Measurements from ENCODE around the gene ZNF155. TPM values are rescaled to one million over a fixed set of nuclear protein-coding genes. Genes with fewer than 3 reads are reported as not detected.

ZNF155 gene
- total RNA-seq, 3 donors from 2014 or later (not counting 1 experiment from before 2014, with no cell fraction given), result 5.1 to 8.5 (median 6.5) TPM

DNA sequence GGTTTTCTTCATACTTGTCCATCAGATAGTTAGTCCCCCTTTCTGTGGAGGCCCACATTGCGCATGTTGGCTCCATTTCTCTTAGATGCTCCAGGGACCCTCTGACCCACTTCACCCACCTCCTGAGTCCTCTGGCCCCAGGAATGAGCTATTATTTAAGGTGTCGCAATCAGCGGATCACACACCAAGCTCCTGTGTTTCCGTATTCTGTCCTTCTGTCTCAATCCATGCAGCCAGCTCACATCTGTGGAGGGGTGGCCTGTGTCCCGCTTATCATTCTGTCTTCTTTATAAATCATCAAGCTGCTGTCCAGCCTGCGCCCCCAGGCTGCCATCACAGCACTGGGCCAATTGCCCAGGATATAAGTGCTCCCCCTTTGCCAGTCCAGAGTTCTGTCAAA, 23.5 kb downstream of the ZNF155 start:
- Mint-ChIP-seq H3K27me3 (ENCODE audit: low read depth in 2 of 2) (no peaks in the 10 kb centered on the region), H3K9me3 (peaks cover 19 to 31% of the 10 kb centered on the region in 2 donors), H3K36me3 (peaks cover 64% of the 10 kb centered on the region), H3K4me3 (no peak overlapping the region), H3K27ac (no peak overlapping the region), H3K4me1 (peaks cover 25 to 28% of the 10 kb centered on the region in 2 donors)
- Histone ChIP-seq H3K27me3 (ENCODE audit: control insufficient read depth, insufficient read depth, low read length) (no peaks in the 10 kb centered on the region), H3K9me3 (ENCODE audit: control insufficient read depth, insufficient read depth, low read length) (peaks cover 35% of the 10 kb centered on the region), H3K36me3 (ENCODE audit: control insufficient read depth, insufficient read depth, low read length) (peaks cover 52% of the 10 kb centered on the region), H3K27ac (ENCODE audit: low read length) (no peak overlapping the region), H3K4me3 (ENCODE audit: low read length) (no peak overlapping the region), H3K4me1 (ENCODE audit: control insufficient read depth, insufficient read depth, low read length) (peaks cover 9% of the 10 kb centered on the region)
- DNase-seq, result no peak
- WGBS (ENCODE audit: insufficient coverage), result 97% methylated on average over 6 of the region's 6 CpGs
- no peak for ATAC-seq
- TF ChIP-seq, protein P1, sequence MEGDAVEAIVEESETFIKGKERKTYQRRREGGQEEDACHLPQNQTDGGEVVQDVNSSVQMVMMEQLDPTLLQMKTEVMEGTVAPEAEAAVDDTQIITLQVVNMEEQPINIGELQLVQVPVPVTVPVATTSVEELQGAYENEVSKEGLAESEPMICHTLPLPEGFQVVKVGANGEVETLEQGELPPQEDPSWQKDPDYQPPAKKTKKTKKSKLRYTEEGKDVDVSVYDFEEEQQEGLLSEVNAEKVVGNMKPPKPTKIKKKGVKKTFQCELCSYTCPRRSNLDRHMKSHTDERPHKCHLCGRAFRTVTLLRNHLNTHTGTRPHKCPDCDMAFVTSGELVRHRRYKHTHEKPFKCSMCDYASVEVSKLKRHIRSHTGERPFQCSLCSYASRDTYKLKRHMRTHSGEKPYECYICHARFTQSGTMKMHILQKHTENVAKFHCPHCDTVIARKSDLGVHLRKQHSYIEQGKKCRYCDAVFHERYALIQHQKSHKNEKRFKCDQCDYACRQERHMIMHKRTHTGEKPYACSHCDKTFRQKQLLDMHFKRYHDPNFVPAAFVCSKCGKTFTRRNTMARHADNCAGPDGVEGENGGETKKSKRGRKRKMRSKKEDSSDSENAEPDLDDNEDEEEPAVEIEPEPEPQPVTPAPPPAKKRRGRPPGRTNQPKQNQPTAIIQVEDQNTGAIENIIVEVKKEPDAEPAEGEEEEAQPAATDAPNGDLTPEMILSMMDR (IDR thresholded peaks at IDR 0.05), result no peak
- intact Hi-C loops (cut with micrococcal nuclease), result no loop called here

DNA sequence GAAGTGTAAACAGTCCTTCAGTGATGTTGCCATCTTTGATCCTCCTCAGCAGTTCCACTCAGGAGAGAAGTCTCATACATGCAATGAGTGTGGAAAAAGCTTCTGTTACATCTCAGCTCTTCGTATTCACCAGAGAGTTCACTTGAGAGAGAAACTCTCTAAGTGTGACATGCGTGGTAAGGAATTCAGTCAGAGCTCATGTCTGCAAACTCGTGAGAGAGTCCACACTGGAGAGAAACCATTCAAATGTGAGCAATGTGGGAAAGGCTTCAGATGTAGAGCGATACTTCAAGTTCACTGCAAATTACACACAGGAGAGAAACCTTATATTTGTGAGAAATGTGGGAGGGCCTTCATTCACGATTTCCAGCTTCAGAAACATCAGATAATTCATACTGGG, 26.5 kb downstream of the ZNF155 start:
- WGBS (ENCODE audit: insufficient coverage), result 96% methylated on average over 5 of the region's 5 CpGs
- Mint-ChIP-seq H3K9me3 (peaks cover 25 to 41% of the 10 kb centered on the region in 2 donors), H3K27me3 (ENCODE audit: low read depth in 2 of 2) (no peaks in the 10 kb centered on the region), H3K27ac (no peak overlapping the region), H3K4me3 (no peak overlapping the region), H3K36me3 (peaks cover 77% of the 10 kb centered on the region), H3K4me1 (peaks cover 12% of the 10 kb centered on the region in 2 donors)
- H3K36me3 ChIP-seq (ENCODE audit: control insufficient read depth, insufficient read depth, low read length), result peaks cover 52% of the 10 kb centered on the region
- H3K4me3 ChIP-seq (ENCODE audit: low read length), result no peak overlapping the region
- intact Hi-C loops (cut with micrococcal nuclease), result no loop called here
- no peak overlapping the region for H3K27ac ChIP-seq (ENCODE audit: low read length)
- H3K4me1 ChIP-seq (ENCODE audit: control insufficient read depth, insufficient read depth, low read length), result no peaks in the 10 kb centered on the region
- H3K9me3 ChIP-seq (ENCODE audit: control insufficient read depth, insufficient read depth, low read length), result peaks cover 38% of the 10 kb centered on the region
- TF ChIP-seq, protein P1 (IDR thresholded peaks at IDR 0.05), result no peak
- ATAC-seq (no peak), DNase-seq (no peak)
- H3K27me3 ChIP-seq (ENCODE audit: control insufficient read depth, insufficient read depth, low read length), result no peaks in the 10 kb centered on the region

DNA sequence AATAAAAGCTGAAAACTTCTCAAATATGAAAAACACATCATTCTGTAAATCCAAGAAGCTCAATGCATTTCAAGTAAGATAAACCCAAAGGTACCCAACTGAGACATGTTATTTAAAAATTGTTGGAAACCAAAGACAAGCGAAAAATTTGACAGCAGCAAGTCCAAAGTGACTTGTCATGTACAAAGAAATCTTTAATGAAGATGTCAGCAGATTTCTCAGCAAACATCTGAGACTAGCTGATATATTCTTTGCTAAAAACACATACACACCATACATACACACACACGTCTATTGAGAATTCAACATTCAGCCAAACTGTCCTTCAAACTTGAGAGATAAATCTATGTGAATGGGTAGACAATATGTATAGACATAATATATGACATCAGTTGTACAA, 35.5 kb downstream of the ZNF155 start:
- DNase-seq (no peak), ATAC-seq (no peak)
- Mint-ChIP-seq H3K27ac (no peak overlapping the region), H3K9me3 (peaks cover 2 to 3% of the 10 kb centered on the region in 2 donors), H3K4me1 (peaks cover 0 to under 1% of the 10 kb centered on the region in 2 donors), H3K4me3 (no peak overlapping the region), H3K36me3 (peaks cover 14% of the 10 kb centered on the region), H3K27me3 (ENCODE audit: low read depth in 2 of 2) (peaks cover 31 to 47% of the 10 kb centered on the region in 2 donors)
- H3K9me3 ChIP-seq (ENCODE audit: control insufficient read depth, insufficient read depth, low read length), result peaks cover 4% of the 10 kb centered on the region
- intact Hi-C loops (cut with micrococcal nuclease), result no loop called here
- 44% methylated on average over 1 of the region's 2 CpGs for WGBS (ENCODE audit: insufficient coverage)
- H3K27me3 ChIP-seq (ENCODE audit: control insufficient read depth, insufficient read depth, low read length), result peaks cover 6% of the 10 kb centered on the region
- no peak overlapping the region for H3K27ac ChIP-seq (ENCODE audit: low read length)
- H3K4me1 ChIP-seq (ENCODE audit: control insufficient read depth, insufficient read depth, low read length), result no peaks in the 10 kb centered on the region
- no peak overlapping the region for H3K4me3 ChIP-seq (ENCODE audit: low read length)
- no peaks in the 10 kb centered on the region for H3K36me3 ChIP-seq (ENCODE audit: control insufficient read depth, insufficient read depth, low read length)
- TF ChIP-seq, protein P1 (IDR thresholded peaks at IDR 0.05), result no peak

DNA sequence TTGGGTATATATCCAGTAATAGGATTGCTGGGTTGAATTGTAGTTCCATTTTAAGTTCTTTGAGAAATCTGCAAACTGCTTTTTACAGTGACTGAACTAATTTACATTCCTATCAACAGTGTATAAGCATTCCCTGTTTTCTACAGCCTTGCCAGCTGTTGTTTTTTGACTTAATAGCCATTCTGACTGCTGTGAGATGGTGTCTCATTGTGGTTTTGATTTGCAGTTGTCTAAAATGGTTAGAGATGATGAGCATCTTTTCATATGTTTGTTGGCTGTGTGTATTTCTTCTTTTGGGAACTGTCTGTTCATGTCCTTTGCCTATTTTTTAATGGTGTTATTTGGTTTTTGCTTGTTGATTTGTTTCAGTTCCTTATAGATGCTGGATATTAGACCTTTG, 37.2 kb downstream of the ZNF155 start:
- H3K27ac ChIP-seq (ENCODE audit: low read length), result no peak overlapping the region
- ATAC-seq, result no peak
- no peak overlapping the region for H3K4me3 ChIP-seq (ENCODE audit: low read length)
- intact Hi-C loops (cut with micrococcal nuclease), result no loop called here
- DNase-seq, result no peak
- peaks cover 3% of the 10 kb centered on the region for H3K9me3 ChIP-seq (ENCODE audit: control insufficient read depth, insufficient read depth, low read length)
- peaks cover 13% of the 10 kb centered on the region for H3K4me1 ChIP-seq (ENCODE audit: control insufficient read depth, insufficient read depth, low read length)
- TF ChIP-seq, protein P1 (IDR thresholded peaks at IDR 0.05), result no peak
- Mint-ChIP-seq H3K27me3 (ENCODE audit: low read depth in 2 of 2) (peaks cover 31 to 47% of the 10 kb centered on the region in 2 donors), H3K4me3 (no peak overlapping the region), H3K4me1 (peaks cover 17 to 18% of the 10 kb centered on the region in 2 donors), H3K36me3 (peaks cover 14% of the 10 kb centered on the region), H3K27ac (no peak overlapping the region), H3K9me3 (peaks cover 2 to 3% of the 10 kb centered on the region in 2 donors)
- H3K36me3 ChIP-seq (ENCODE audit: control insufficient read depth, insufficient read depth, low read length), result no peaks in the 10 kb centered on the region
- H3K27me3 ChIP-seq (ENCODE audit: control insufficient read depth, insufficient read depth, low read length), result peaks cover 6% of the 10 kb centered on the region
